ENCODE measurements around the gene TMPRSS3.
"Not testable (repeated sequence)": the region's sequence is repeated elsewhere in the genome, so short reads cannot be mapped to it uniquely, and the experiment has no call there.

TMPRSS3 gene

DNA sequence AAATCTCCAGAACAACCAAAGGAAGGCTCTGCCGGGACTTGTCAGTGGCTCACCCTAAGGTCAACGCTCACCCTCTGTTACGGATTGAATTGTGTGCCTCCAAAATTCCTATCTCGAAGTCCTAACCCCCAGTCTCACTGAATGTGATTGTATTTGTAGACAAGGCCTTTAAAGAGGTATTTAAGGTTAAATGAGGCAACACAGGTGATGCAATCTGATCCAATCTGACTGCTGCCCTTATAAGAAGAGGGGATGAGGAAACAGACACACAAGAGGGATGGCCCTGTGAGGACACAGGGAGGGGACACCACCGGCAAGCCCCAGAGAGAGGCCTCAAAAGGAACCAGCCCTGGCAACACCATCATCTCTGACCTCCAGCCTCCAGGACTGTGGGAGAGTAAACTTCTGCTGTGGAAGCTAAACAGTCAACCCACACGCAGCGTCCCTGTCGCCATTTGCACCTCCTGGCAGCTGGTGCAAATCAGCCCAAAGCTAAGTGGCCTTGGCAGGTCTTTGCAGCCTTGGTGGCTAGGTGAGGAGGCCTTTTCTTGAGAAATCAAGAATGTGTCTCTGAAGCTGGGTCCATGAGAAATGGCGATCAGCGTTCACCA lies 32.1 kb upstream of the TMPRSS3 start:
- DNase-seq: no peak

DNA sequence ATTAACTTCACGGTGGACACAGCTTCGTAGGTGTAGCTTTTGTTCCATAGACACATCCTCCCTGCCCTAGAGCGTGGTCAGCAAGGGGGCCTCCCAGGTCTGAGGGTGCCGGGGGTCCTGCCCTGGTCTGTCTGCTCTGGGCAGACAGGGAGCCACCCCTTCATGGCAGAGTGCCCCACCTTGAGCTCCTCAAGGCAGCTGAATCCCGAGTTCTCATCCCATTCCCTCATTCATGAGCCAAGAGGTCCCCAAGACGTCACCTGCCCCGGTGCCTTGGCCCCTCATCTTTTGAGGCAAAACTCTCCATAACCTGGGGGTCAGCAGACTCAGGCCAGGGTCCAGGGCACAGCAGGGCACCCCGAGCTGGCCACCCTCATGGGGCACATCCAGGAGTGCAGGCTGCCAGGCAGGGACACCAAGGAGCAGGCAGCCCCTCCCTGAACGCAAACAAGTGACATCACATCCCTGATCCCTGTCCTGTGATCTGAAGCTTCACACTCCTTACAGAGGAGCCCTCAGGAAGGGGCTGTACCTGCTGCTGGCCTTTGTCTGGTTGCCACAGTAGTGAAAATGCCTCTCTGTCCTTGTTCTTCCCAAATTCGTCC lies 31.1 kb upstream of the TMPRSS3 start:
- DNase-seq: no peak

DNA sequence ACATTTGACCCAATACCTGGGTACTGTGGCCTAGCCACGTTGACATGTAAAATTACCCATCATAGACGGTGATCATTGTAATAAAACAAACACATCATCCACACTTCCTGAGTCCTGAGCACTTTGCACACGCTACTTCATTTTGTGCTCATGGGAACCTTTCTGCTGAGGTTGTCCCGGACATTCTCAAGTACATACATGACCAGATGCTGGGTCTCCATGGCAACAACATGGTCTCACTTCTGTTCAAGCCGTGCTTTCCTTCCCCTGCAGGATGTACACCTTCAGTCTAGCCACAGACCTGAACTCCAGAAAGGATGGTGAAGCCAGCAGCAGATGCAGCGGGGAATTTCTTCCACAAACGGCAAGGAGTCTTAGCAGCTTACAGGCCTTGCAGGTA lies 30.6 kb upstream of the TMPRSS3 start:
- DNase-seq: no peak

GRCh38 chr21:42425591-42425990 lies 29.7 kb upstream of the TMPRSS3 start:
- DNase-seq: peak in 1 of 2 experiments; percentile 31

DNA sequence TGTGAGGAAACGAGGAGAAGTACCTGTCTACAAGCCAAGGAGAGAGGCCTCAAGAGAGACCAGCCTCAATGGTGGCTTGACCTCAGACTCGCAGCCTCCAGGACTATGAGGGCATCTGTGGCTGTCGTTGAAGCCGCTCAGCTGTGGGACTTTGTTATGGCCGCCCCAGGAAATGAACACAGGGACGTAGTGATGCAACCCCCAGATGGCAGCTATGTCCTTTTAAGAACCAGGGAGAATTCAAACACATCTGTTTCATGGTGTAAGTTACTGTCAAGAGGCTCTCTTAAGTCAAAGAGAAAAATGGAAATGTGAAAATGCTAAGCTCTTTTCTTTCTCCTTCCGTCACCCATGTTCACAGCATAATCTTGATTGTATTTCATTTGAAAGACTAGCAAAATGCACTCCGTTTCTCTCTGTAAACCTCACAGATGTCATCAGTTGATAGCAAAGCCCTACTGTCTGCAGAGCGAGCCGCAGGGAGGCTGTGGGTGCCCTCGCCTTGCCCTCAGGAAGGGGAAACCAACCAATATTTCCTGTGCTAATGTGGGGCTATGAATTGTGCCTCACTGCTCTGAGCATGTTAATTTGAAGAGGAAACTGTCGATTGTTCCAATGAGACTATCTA lies 29.2 kb upstream of the TMPRSS3 start:
- DNase-seq: peak; percentile 64 to 72

- no peak for DNase-seq
Measured at GRCh38 chr21:42423685-42424084, 27.8 kb upstream of the TMPRSS3 start.

- peak; percentile 51 to 71 for DNase-seq
Measured at GRCh38 chr21:42423197-42423675, 27.4 kb upstream of the TMPRSS3 start.

GRCh38 chr21:42421018-42421793 lies 25.4 kb upstream of the TMPRSS3 start:
- DNase-seq: peak in 1 of 2 experiments; percentile 54

GRCh38 chr21:42419845-42420244 lies 24.0 kb upstream of the TMPRSS3 start:
- no peak for DNase-seq

DNA sequence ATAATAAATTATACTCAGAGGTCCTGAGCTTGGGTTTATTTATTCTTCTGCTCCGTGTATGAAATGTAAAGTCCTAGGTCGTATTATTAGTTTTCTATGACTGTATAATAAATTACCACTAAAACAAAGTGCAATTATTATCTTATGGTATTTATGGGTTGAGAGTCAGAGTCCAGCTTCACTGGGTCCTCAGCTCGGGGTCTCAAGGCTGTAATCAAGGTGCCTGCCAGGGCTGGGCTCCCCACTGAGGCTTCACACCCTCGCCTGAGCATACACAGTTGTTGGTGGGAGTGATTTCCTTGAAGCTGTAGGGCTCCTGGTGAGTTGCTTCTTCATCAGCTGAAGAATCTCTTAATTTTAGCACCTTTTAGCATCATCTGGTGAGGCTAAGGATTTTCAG lies 23.0 kb upstream of the TMPRSS3 start:
- no peak for DNase-seq

GRCh38 chr21:42417533-42417932 lies 21.7 kb upstream of the TMPRSS3 start:
- no peak for DNase-seq

- DNase-seq: peak; percentile 96 to 98
Measured at GRCh38 chr21:42414928-42415769, 19.3 kb upstream of the TMPRSS3 start.

GRCh38 chr21:42414553-42414927 lies 18.7 kb upstream of the TMPRSS3 start:
- no peak for DNase-seq

- no peak for DNase-seq
Measured at GRCh38 chr21:42414066-42414465, 18.2 kb upstream of the TMPRSS3 start.

GRCh38 chr21:42413500-42413899 lies 17.6 kb upstream of the TMPRSS3 start:
- peak; percentile 74 to 82 for DNase-seq

DNA sequence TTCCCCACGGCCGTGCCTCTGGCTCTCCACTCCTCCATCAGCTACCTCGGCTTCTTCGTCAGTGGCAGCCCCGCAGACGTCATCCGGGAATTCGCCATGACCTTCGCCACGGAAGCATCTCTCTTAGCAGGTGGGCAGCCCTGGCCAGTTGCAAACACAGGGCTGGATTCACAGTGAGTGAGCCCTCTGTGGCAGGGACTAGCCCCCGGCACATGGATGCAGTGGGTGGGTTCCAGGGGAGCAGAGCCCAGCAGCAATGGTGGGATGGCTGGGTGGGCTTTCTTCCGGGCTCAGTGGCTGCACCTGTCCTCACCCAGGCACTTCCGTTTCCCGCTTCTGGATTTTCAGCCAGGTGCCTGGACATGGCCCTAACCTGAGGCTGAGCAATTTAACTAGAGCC lies 17.2 kb upstream of the TMPRSS3 start:
- no peak for DNase-seq

DNA sequence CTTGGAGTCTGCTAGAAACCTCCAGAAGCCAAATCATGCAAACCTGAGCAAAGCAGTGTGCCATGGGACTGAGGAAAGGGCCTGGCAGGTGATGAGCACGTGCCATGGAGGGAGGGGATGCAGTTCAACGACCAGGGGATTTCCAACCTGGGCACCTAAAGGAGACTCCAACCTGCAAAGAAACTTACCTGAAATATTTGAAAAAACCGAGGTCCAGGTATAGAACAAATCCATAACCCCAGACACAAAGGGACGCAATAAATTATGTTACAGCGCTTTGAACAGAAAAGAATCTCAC lies 16.7 kb upstream of the TMPRSS3 start:
- DNase-seq: no peak

GRCh38 chr21:42411891-42412635 lies 16.2 kb upstream of the TMPRSS3 start:
- DNase-seq: no peak

GRCh38 chr21:42411197-42411869 lies 15.5 kb upstream of the TMPRSS3 start:
- peak; percentile 59 to 74 for DNase-seq

DNA sequence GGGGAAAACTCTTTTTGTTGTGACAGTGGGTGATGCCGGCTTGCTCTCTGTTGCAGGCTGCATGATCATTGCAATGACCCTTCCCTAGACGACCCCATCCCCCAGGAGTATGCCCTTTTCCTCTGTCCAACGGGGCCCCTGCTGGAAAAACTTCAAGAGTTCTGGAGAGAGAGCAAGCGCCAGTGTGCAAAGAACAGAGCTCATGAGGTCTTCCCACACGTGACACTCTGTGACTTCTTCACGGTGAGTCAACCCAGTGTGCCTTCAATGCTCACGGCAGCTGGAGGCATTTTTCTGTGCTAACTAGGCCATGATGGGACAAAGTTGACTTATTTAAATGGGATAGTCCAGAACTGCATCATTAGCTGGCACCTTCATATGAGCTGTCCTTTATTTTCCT lies 13.5 kb upstream of the TMPRSS3 start:
- no peak for DNase-seq

- not testable (repeated sequence) for DNase-seq
Measured at GRCh38 chr21:42408718-42409117, 12.9 kb upstream of the TMPRSS3 start.

DNA sequence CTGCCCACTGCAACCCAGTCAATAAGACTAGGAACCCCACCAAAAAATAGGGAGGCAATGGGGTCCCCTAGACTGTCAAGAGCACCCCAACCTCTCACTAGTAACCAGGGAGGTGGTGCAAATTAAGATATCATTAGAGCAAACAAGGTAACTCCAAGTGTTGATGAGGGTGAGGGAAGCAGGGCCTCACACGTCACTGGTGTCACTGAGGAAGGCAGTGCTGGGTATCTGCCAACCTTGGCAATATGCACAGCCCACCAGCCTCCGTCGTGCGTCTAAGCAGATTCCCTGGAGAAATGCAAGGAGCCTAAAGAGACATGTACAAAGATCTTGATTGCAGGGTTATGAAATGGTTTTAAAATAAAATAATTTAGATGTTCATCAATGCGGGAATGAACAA lies 11.6 kb upstream of the TMPRSS3 start:
- DNase-seq: no peak

Data from activated CD4-positive, alpha-beta T cell treated with anti-CD3 and anti-CD28 coated beads, Interleukin-2, amount 50 U/mL, for 48 hours (primary cell).